SK-N-SH (cell line): Measurements from ENCODE around the gene SLC30A3.

Experiments used
- CTCF ChIP-seq: fragments of 200-600 bp; sonication (generic); IDR thresholded peaks from 2 replicates; pipeline ENCODE4 v1.6.1; 2017; ENCODE audit warnings: antibody characterized with exemption, mild to moderate bottlenecking, moderate library complexity
- EP300 ChIP-seq, 2 experiments: IDR thresholded peaks; 2 replicates each; pipeline versions ENCODE4 v1.4.0 to v1.6.1; 2012; ENCODE audit warnings: borderline replicate concordance in 1 of 2, low read depth in 1 of 2, low read length in 1 of 2
- EZH2phosphoT487 ChIP-seq: fragments of 200-600 bp; sonication (generic); IDR thresholded peaks from 2 replicates; pipeline ENCODE4 v1.6.1; 2017; ENCODE audit warnings: low read depth, mixed run types, mild to moderate bottlenecking, antibody characterized with exemption, moderate library complexity, borderline replicate concordance
- FOXM1 ChIP-seq: IDR thresholded peaks from 2 replicates; pipeline ENCODE4 v1.4.0; 2012; ENCODE audit warnings: low read depth, mild to moderate bottlenecking
- MAX ChIP-seq: IDR thresholded peaks from 2 replicates; pipeline ENCODE4 v1.4.0; 2012; ENCODE audit warnings: low read depth
- POLR2AphosphoS5 ChIP-seq: IDR thresholded peaks from 2 replicates; pipeline ENCODE4 v1.6.1; 2012; ENCODE audit warnings: low read depth, low read length
- RAD21 ChIP-seq: IDR thresholded peaks from 2 replicates; pipeline ENCODE4 v1.6.1; 2012; ENCODE audit warnings: mild to moderate bottlenecking, low read length
- REST ChIP-seq: IDR thresholded peaks from 2 replicates; pipeline ENCODE4 v1.6.1; 2012; ENCODE audit warnings: mild to moderate bottlenecking, low read depth, low read length, moderate library complexity
- USF1 ChIP-seq: IDR thresholded peaks from 2 replicates; pipeline ENCODE4 v1.4.0; 2012; ENCODE audit warnings: low read depth, borderline replicate concordance
- YY1 ChIP-seq: IDR thresholded peaks from 2 replicates; pipeline ENCODE4 v1.4.0; 2012; ENCODE audit warnings: low read depth, mild to moderate bottlenecking

- TF ChIP-seq RAD21 (no peak), CTCF (no peak), REST (no peak), YY1 (no peak), POLR2AphosphoS5 (no peak), MAX (no peak), FOXM1 (no peak), USF1 (no peak), EP300 (IDR thresholded peaks at IDR 0.05; ENCODE audit: borderline replicate concordance in 1 of 2, low read depth in 1 of 2, low read length in 1 of 2) (no peak), EZH2phosphoT487 (no peak)
Measured at GRCh38 chr2:27204566-27204965, 58.3 kb downstream of the SLC30A3 start.
